HG03045 (cell line): ENCODE data around the gene ZC3H4.
"Not testable (repeated sequence)": the region's sequence is repeated elsewhere in the genome, so short reads cannot be mapped to it uniquely, and the experiment has no call there.

Experiments used
- ATAC-seq: cut with Tn5 transposase; IDR thresholded peaks from one replicate; pipeline ENCODE4 v1.9.1; 2021; ENCODE audit warnings: mild to moderate bottlenecking, moderate library complexity; ENCODE audit not compliant: unreplicated experiment

ZC3H4 gene

GRCh38 chr19:47112997-47113849 lies at the start of gene ZC3H4:
Gene ZC3H4 (minus strand): TSS chr19:47113776. CDS start chr19:47112584, 1,192 bp downstream.
- ATAC-seq = peak; percentile 78

- no peak for ATAC-seq
These were observed 48.4 kb upstream of the ZC3H4 start for GRCh38 chr19:47161876-47162489.

- no peak for ATAC-seq
These were observed 45.4 kb upstream of the ZC3H4 start for GRCh38 chr19:47158879-47159503.

- no peak for ATAC-seq
These were observed 44.8 kb upstream of the ZC3H4 start for GRCh38 chr19:47158367-47158791.

GRCh38 chr19:47157431-47158321 lies 44.1 kb upstream of the ZC3H4 start:
- ATAC-seq = no peak

GRCh38 chr19:47156861-47157430 lies 43.4 kb upstream of the ZC3H4 start:
- no peak for ATAC-seq

- no peak for ATAC-seq
These were observed 41.6 kb upstream of the ZC3H4 start for GRCh38 chr19:47155148-47155547.

GRCh38 chr19:47153266-47153665 lies 39.7 kb upstream of the ZC3H4 start:
- ATAC-seq = no peak

- no peak for ATAC-seq
These were observed 39.1 kb upstream of the ZC3H4 start for GRCh38 chr19:47152632-47153031.

- ATAC-seq = no peak
These were observed 38.6 kb upstream of the ZC3H4 start for GRCh38 chr19:47152205-47152604.

- ATAC-seq = no peak
These were observed 38.1 kb upstream of the ZC3H4 start for GRCh38 chr19:47151627-47152026.

GRCh38 chr19:47146920-47147319 lies 33.3 kb upstream of the ZC3H4 start:
- no peak for ATAC-seq

- no peak for ATAC-seq
These were observed 32.3 kb upstream of the ZC3H4 start for GRCh38 chr19:47145639-47146486.

- ATAC-seq = no peak
These were observed 31.1 kb upstream of the ZC3H4 start for GRCh38 chr19:47144630-47145029.

- ATAC-seq = no peak
These were observed 29.9 kb upstream of the ZC3H4 start for GRCh38 chr19:47143322-47144073.

- no peak for ATAC-seq
These were observed 29.2 kb upstream of the ZC3H4 start for GRCh38 chr19:47142779-47143178.

- no peak for ATAC-seq
These were observed 28.1 kb upstream of the ZC3H4 start for GRCh38 chr19:47141695-47142094.

GRCh38 chr19:47141252-47141651 lies 27.7 kb upstream of the ZC3H4 start:
- ATAC-seq = not testable (repeated sequence)

GRCh38 chr19:47135156-47135555 lies 21.6 kb upstream of the ZC3H4 start:
- no peak for ATAC-seq
